GM21717 (cell line): ENCODE data around the gene ANTXR1.
"Not testable (repeated sequence)": the region's sequence is repeated elsewhere in the genome, so short reads cannot be mapped to it uniquely, and the experiment has no call there.

ENCODE experiments used
- ATAC-seq: cut with Tn5 transposase; IDR thresholded peaks from one replicate; pipeline ENCODE4 v1.9.1; 2021; ENCODE audit warnings: mild to moderate bottlenecking, moderate library complexity; ENCODE audit not compliant: unreplicated experiment

ANTXR1 gene

GRCh38 chr2:69159986-69160385 lies 147.0 kb downstream of the ANTXR1 start:
- no peak for ATAC-seq

DNA sequence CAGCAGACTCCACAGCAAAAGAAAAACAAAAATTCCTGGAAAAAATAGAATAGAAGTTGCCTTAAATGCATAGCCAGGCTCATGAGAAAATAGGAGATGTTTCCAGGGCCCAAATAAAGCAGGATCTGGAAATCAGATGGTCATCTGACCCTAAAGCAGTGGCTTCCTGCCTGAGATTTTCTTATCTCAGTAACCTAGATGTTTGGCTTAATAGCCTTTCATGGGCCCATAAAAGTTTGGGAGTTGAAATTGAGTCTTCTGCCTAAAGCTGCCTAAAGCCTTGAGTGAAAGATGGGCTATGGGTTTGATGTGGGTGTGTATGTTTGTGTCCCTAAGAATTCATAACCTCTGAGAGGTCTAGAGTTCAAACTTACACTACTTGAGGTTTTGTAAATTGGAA lies 149.1 kb downstream of the ANTXR1 start:
- no peak for ATAC-seq

DNA sequence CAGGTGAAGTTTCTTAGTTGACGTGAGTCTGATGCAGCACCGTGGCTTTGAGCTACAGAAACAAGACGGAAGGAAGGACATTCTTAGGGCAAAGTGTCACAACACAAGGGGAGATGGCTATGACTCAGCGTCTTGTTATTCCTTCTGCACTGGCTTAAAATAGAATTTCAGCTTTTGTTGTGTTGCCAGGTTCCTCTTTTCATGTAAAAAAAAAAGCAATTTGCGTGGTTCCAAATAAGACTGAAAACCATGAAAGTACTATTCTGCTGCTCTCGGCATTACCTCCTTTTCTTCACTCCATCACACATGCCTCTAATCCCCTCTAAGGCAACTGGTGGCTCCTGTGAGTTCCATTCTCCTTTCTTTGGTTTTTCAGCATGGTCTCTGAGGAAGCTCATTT lies 150.1 kb downstream of the ANTXR1 start:
- ATAC-seq = no peak

DNA sequence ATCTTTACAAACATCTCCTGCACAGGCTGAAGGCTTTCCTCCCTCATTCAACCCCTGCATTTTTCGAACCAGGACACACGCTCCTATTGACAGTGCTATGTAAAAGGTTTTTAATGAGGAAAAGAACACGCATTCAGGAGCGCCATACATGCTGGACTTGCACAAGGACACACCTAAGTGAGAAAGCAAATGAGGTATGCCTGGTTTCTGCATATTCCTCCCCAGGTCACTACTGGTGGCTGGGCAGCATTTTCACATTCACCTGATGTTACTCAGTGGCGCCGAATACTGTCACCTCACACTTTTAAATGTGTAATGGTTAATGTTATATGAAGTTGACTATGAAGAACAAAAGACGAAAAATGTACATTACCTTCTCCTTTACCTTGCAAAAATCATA lies 150.6 kb downstream of the ANTXR1 start:
- no peak for ATAC-seq

GRCh38 chr2:69164061-69164778 lies 151.2 kb downstream of the ANTXR1 start:
- ATAC-seq = no peak

DNA sequence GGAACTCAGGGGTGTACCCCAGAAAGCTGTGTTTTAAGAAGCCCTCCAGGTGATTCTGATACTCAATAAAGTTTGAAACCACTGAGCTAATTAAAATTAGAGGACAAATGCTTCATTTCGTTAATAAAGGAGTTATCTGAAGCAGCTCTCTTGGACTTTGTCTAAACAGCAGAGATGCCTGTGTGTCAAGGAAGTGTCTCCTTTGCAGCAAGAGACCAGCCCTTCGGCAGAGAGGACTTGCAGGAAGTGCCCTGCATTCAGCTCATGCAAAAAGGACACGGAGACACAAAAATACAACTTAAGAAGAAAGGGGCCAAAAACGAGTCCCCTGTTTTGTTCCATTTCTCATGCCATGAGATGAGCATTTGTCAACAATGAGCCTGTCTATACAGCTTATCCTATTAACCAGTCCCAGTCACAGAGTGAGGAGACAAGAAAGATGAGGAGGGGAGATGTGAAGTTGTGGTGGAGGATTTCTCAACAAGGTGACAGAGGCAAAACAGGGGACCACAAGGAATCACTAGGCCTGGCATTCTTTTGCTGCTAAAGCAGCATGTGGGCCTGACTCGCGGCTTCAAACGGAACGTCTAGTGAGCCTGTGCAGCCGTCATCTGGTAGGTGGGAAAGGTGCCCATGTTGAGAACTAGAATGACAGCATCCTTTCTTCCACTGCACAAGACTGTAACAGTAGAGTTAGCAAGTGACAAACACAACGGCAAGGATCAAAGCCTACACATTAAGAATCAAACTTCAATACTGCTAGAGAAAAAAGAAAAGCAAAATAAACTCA lies 152.3 kb downstream of the ANTXR1 start:
- ATAC-seq = no peak

- no peak for ATAC-seq
Observed at GRCh38 chr2:69166465-69166811, 153.5 kb downstream of the ANTXR1 start.

DNA sequence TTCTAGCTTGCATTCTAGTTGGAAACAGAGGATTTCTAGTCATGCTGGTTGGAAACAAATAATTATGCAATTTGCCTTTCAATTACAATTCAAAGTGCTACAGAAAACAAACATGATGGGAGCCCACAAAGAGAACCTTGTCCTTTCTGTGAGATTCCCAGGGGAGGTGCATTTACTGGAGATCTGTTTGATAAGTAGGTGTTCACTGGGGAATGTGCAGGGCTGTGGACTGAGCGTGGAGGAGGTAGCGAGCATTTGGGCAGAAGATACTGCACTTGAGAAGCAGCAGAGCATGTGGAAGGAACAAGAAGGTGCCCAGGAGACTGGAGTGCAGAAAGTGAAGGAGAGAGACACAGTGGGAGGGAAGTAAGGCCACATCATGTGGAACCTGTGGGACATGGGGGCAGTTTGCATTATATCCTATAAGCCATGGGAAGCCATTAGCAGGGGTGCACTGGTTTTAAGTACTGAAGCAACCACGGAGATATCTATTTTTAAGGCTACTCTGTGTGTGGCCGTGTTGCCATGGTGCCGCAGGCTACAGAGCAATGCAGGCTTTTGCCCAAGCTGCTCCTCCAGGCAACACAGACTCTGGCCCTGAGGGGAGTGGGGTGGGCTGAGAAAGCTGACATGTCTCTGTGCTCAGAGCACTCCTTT lies 154.0 kb downstream of the ANTXR1 start:
- no peak for ATAC-seq

DNA sequence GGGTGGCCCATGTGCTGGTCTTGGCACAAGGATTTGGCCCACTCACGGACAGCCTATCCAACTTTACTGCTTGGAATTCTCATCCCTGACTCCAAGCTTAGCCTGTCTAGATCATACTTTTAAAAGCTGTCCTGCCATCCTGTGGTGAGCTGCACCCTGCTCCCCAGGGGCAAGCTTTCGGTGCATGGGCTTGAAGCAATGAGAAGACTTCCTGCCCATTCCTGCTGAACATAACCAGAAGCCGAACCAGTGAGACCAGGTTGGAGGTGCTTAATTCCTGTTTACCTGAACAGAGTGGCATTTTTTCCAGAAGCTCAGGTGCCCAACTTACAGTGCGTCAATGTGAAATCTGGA lies 154.5 kb downstream of the ANTXR1 start:
- ATAC-seq = no peak

GRCh38 chr2:69168144-69168813 lies 155.3 kb downstream of the ANTXR1 start:
- no peak for ATAC-seq

- ATAC-seq = no peak
Observed at GRCh38 chr2:69168950-69169654, 156.1 kb downstream of the ANTXR1 start.

DNA sequence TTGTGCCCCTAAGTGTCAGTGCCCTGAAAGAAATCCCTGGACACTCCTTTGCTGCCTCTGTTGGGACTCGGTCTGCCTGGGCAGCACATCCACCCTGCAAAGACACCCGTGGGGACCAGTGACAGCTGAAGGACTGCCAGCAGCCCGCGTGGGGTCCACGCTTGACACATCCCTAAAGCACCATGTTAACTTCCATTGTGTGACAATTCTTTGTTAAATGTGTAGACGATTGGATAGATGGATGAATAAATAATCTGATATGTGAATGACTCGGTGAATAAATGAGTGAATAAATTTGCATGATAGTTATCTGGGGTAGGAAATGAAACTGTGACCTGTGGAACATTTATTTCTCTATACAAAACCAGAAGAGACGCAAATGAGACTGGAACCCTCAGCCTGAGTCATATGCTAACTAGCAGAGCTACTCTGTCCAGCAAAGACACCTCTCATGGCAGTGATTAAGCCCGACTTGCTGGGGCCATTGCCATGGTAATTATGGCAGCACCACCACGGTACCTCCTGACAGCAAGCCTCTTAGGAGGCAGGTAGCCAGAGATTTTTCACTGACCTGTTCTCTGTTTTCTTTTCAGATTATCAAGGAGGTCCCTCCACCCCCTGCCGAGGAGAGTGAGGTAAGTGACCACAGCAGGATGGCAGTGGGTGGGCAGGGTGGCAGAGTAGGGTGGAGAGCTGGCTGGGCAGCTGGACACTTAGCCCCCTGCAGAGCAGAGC lies 156.8 kb downstream of the ANTXR1 start:
- ATAC-seq = no peak

DNA sequence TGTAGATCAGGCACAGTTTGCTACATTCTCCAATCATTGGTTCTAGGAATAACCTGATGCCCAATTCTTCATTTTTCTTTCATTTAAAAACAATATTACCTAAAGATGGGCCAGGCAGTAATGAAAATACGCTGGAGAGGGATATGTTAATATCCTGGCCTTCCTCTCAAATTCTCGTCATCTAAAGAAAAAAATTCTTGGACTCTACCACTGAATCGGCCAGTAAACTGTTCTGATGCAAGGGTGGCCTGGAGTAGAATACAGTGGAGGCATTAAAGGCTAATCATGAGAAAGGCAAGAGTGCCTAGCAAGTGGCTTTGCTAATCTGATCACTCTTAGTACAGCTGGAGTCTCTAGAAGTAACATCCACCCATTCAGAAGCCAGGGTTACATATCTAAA lies 157.7 kb downstream of the ANTXR1 start:
- ATAC-seq = no peak

- ATAC-seq = no peak
Observed at GRCh38 chr2:69171116-69171896, 158.3 kb downstream of the ANTXR1 start.

- ATAC-seq = no peak
Observed at GRCh38 chr2:69171897-69172525, 159.0 kb downstream of the ANTXR1 start.

GRCh38 chr2:69173706-69174105 lies 160.7 kb downstream of the ANTXR1 start:
- ATAC-seq = no peak

GRCh38 chr2:69174211-69174610 lies 161.2 kb downstream of the ANTXR1 start:
- ATAC-seq = not testable (repeated sequence)

GRCh38 chr2:69175790-69176715 lies 163.1 kb downstream of the ANTXR1 start:
- no peak for ATAC-seq
